Measurements from ENCODE around the gene SMARCE1.

The SMARCE1 gene

GRCh38 chr17:40647624-40648383, at the start of gene SMARCE1:
TSS of gene SMARCE1 (minus strand) at chr17:40647818. CDS start at chr17:40645802, 2,016 bp downstream.
- peak; percentile 81 for DNase-seq

GRCh38 chr17:40697297-40697696, 49.7 kb upstream of the SMARCE1 start:
- DNase-seq, result no peak

- no peak for DNase-seq
Measured at GRCh38 chr17:40696651-40697072, 49.0 kb upstream of the SMARCE1 start.

- DNase-seq, result no peak
Measured at GRCh38 chr17:40695874-40696472, 48.4 kb upstream of the SMARCE1 start.

GRCh38 chr17:40694584-40694983, 47.0 kb upstream of the SMARCE1 start:
- no peak for DNase-seq

- no peak for DNase-seq
Measured at GRCh38 chr17:40687106-40687505, 39.5 kb upstream of the SMARCE1 start.

GRCh38 chr17:40686192-40686591, 38.6 kb upstream of the SMARCE1 start:
- no peak for DNase-seq

- DNase-seq, result no peak
Measured at GRCh38 chr17:40680998-40681397, 33.4 kb upstream of the SMARCE1 start.

- no peak for DNase-seq
Measured at GRCh38 chr17:40679523-40679907, 31.9 kb upstream of the SMARCE1 start.

GRCh38 chr17:40678902-40679522, 31.4 kb upstream of the SMARCE1 start:
- no peak for DNase-seq

GRCh38 chr17:40675905-40676304, 28.3 kb upstream of the SMARCE1 start:
- DNase-seq, result no peak

- DNase-seq, result no peak
Measured at GRCh38 chr17:40672654-40673053, 25.0 kb upstream of the SMARCE1 start.

GRCh38 chr17:40671282-40671681, 23.7 kb upstream of the SMARCE1 start:
- no peak for DNase-seq

GRCh38 chr17:40666331-40666730, 18.7 kb upstream of the SMARCE1 start:
- DNase-seq, result no peak

- DNase-seq, result no peak
Measured at GRCh38 chr17:40664582-40665333, 17.1 kb upstream of the SMARCE1 start, which contains the start of gene KRT222. TSS of gene KRT222 (minus strand) at chr17:40665177. CDS start at chr17:40665099, 78 bp downstream.

- no peak for DNase-seq
Measured at GRCh38 chr17:40663252-40663651, 15.6 kb upstream of the SMARCE1 start.

- DNase-seq, result no peak
Measured at GRCh38 chr17:40659911-40660310, 12.3 kb upstream of the SMARCE1 start.

GRCh38 chr17:40658396-40658795, 10.8 kb upstream of the SMARCE1 start:
- no peak for DNase-seq

GRCh38 chr17:40651939-40652338, 4.3 kb upstream of the SMARCE1 start:
- no peak for DNase-seq

GRCh38 chr17:40648384-40648968, 858 bp upstream of the SMARCE1 start:
- DNase-seq, result no peak

GRCh38 chr17:40646791-40647623, 611 bp downstream of the SMARCE1 start:
- DNase-seq, result no peak

- DNase-seq, result no peak
Measured at GRCh38 chr17:40645943-40646342, 1.7 kb downstream of the SMARCE1 start.
